Activated T-cell treated with anti-CD3 and anti-CD28 coated beads, Interleukin-2, amount 50 U/mL, for 4 hours (primary cell): Measurements from ENCODE around the gene SCYL2. TPM values are rescaled to one million over a fixed set of nuclear protein-coding genes. Genes with fewer than 3 reads are reported as not detected.
"Not testable (repeated sequence)": the region's sequence is repeated elsewhere in the genome, so short reads cannot be mapped to it uniquely, and the experiment has no call there.

Source experiments
- ATAC-seq, 2 donors: fragments of 200-7000 bp; cut with Tn5 transposase; one replicate each; pipeline ENCODE4 v1.10.0; 2021
- DNase-seq: peaks from one replicate; pipeline ENCODE4 v3.0.0-alpha.2; 2020
- H3K27me3 Mint-ChIP-seq: one replicate; pipeline ENCODE4 v1.8.0; 2021; ENCODE audit warnings: low read depth, mixed read lengths
- H3K36me3 Mint-ChIP-seq: one replicate; pipeline ENCODE4 v1.8.0; 2022; ENCODE audit warnings: mixed read lengths; ENCODE audit not compliant: insufficient read depth
- H3K4me1 Mint-ChIP-seq: one replicate; pipeline ENCODE4 v1.8.0; 2021; ENCODE audit warnings: low read depth, mixed read lengths
- H3K4me3 Mint-ChIP-seq: one replicate; pipeline ENCODE4 v1.8.0; 2021; ENCODE audit warnings: mild to moderate bottlenecking, moderate library complexity, mixed read lengths
- H3K9me3 Mint-ChIP-seq: one replicate; pipeline ENCODE4 v1.8.0; 2021; ENCODE audit warnings: mixed read lengths
- total RNA-seq, 3 donors: library from RNA; stranded (reverse); gene quantifications; one replicate each; pipeline ENCODE4 v1.2.1, GENCODE V29; 2021

The SCYL2 gene
- total RNA-seq, 3 donors from 2014 or later, result 32.2 to 37.5 (median 34.4) TPM

GRCh38 chr12:100279607-100280244 is 12.7 kb downstream of the SCYL2 start:
- Mint-ChIP-seq H3K36me3 (peaks cover 7% of the 10 kb centered on the region), H3K4me1 (peaks cover 23% of the 10 kb centered on the region), H3K9me3 (no peaks in the 10 kb centered on the region), H3K4me3 (no peak overlapping the region), H3K27me3 (no peaks in the 10 kb centered on the region)
- ATAC-seq, result no peak
- DNase-seq, result no peak

GRCh38 chr12:100284556-100284955 is 17.6 kb downstream of the SCYL2 start:
- not testable (repeated sequence) for DNase-seq, H3K9me3 Mint-ChIP-seq, H3K4me1 Mint-ChIP-seq, ATAC-seq, H3K27me3 Mint-ChIP-seq, H3K4me3 Mint-ChIP-seq
- H3K36me3 Mint-ChIP-seq, result peaks cover 12% of the 10 kb centered on the region

GRCh38 chr12:100289038-100289437 is 22.1 kb downstream of the SCYL2 start:
- DNase-seq (no peak), ATAC-seq (no peak)
- Mint-ChIP-seq H3K36me3 (peaks cover 23% of the 10 kb centered on the region), H3K9me3 (no peaks in the 10 kb centered on the region), H3K27me3 (no peaks in the 10 kb centered on the region), H3K4me3 (no peak overlapping the region), H3K4me1 (no peaks in the 10 kb centered on the region)

- Mint-ChIP-seq H3K4me1 (no peaks in the 10 kb centered on the region), H3K4me3 (no peak overlapping the region), H3K36me3 (peaks cover 23% of the 10 kb centered on the region), H3K27me3 (no peaks in the 10 kb centered on the region), H3K9me3 (no peaks in the 10 kb centered on the region)
- DNase-seq (no peak), ATAC-seq (no peak)
These were observed 23.0 kb downstream of the SCYL2 start for GRCh38 chr12:100290016-100290415.

DNA sequence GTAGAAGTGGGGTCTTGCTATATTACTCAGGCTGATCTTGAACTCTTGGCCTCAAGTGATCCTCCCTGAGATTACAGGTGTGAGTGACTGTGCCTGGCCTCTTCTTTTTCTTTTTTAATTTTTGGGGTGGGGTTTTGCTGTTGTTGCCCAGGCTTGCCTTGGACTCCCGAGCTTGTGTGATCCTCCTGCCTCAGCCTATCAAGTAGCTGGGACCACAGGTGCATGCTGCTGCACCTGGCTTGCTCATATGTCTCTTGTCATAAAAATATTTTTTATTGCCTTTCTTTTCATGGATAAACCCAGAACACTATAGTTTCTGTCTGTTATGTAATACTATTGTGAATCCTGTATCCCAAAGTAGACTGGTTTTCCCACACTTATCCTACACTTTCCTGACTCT is 26.0 kb downstream of the SCYL2 start:
- ATAC-seq (no peak), DNase-seq (no peak)
- H3K27me3 Mint-ChIP-seq, result no peaks in the 10 kb centered on the region
- peaks cover 26% of the 10 kb centered on the region for H3K36me3 Mint-ChIP-seq
- H3K4me1 Mint-ChIP-seq, result no peaks in the 10 kb centered on the region
- H3K9me3 Mint-ChIP-seq, result no peaks in the 10 kb centered on the region
- no peak overlapping the region for H3K4me3 Mint-ChIP-seq

- H3K27me3 Mint-ChIP-seq, H3K4me3 Mint-ChIP-seq, H3K9me3 Mint-ChIP-seq, H3K4me1 Mint-ChIP-seq, DNase-seq, ATAC-seq: not testable (repeated sequence)
- peaks cover 34% of the 10 kb centered on the region for H3K36me3 Mint-ChIP-seq
These were observed 27.4 kb downstream of the SCYL2 start for GRCh38 chr12:100294366-100294765.

DNA sequence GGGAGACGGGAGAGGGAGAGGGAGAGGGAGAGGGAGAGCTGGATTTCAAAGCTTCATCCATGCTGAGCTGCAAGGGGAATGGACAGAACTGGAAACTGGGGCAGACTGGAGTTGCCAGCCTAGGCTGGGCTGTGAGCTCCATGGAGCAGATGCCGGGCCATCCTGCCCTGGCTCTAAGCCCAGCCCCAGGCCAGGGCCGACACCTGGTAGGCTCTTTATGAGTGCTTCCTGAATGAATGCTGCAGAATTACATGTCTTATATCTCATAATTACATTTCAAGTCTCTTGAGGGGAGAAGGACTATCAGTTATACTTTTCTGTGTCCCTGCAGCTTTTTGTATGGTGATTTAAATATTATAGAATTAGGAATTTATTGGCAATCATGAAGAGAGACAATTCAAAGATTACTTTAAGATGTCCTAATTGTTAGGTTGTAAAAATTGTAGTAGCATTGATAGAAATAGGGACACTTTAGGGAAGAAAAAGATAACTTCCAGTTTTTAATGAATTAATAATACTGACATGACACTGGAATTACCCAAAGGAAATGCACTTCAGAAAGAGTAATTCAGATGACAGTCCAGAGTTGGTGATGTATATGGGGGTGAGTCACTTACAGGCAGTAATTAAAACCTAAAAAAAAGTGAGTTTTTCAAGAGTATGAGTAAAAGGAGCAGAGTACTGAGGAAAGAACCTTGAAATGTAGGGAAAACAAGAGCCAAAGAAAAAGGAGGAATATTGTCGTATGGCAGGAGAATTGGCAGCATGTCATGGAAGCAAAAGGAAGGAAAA is 29.0 kb downstream of the SCYL2 start:
- no peak for DNase-seq
- no peaks in the 10 kb centered on the region for H3K4me1 Mint-ChIP-seq
- H3K27me3 Mint-ChIP-seq, result no peaks in the 10 kb centered on the region
- peaks cover 42% of the 10 kb centered on the region for H3K36me3 Mint-ChIP-seq
- peaks cover 15% of the 10 kb centered on the region for H3K9me3 Mint-ChIP-seq
- H3K4me3 Mint-ChIP-seq, result no peak overlapping the region
- no peak for ATAC-seq

DNA sequence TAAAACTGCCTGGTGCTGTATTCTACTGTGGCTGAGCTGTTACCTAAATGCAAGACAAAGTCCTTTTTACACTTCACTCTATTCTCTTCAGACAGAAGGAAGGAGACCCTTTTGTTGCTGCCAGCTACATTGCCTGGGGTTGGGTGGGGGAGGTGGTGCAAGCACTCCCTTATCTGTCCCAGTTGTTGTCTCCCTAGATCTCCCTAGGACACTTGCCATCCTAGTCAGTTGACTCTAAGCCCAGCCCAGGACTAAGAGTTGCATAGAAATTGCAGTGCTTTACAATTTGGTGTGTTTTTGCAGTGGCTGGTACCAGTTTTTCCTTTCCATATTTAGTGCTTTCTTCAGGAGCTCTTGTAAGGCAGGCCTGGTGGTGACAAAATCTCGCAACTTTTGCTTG is 35.1 kb downstream of the SCYL2 start:
- Mint-ChIP-seq H3K36me3 (peaks cover 65% of the 10 kb centered on the region), H3K9me3 (peaks cover 29% of the 10 kb centered on the region), H3K27me3 (no peaks in the 10 kb centered on the region), H3K4me3 (no peak overlapping the region), H3K4me1 (no peaks in the 10 kb centered on the region)
- no peak for ATAC-seq
- DNase-seq, result no peak

- Mint-ChIP-seq H3K9me3 (peaks cover 29% of the 10 kb centered on the region), H3K4me3 (no peak overlapping the region), H3K4me1 (no peaks in the 10 kb centered on the region), H3K27me3 (no peaks in the 10 kb centered on the region), H3K36me3 (peaks cover 61% of the 10 kb centered on the region)
- ATAC-seq (no peak), DNase-seq (no peak)
These were observed 36.9 kb downstream of the SCYL2 start for GRCh38 chr12:100303831-100304230.

DNA sequence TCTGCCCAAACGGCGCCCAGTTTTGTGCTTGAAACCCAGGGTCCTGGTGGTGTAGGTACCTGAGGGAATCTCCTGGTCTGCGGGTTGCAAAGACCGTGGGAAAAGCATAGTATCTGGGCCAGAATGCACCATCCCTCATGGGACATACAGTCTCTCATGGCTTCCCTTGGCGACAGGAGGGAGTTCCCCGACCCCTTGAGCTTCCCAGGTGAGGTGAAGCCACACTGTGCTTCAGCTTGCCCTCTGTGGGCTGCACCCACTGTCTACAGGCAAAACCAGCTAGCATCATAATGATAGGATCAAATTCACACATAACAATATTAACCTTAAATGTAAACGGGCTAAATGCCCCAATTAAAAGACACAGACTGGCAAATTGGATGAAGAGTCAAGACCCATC is 37.4 kb downstream of the SCYL2 start:
- not testable (repeated sequence) for H3K4me3 Mint-ChIP-seq, DNase-seq, ATAC-seq, H3K27me3 Mint-ChIP-seq, H3K4me1 Mint-ChIP-seq
- Mint-ChIP-seq H3K36me3 (peaks cover 61% of the 10 kb centered on the region), H3K9me3 (peaks cover 28% of the 10 kb centered on the region)

DNA sequence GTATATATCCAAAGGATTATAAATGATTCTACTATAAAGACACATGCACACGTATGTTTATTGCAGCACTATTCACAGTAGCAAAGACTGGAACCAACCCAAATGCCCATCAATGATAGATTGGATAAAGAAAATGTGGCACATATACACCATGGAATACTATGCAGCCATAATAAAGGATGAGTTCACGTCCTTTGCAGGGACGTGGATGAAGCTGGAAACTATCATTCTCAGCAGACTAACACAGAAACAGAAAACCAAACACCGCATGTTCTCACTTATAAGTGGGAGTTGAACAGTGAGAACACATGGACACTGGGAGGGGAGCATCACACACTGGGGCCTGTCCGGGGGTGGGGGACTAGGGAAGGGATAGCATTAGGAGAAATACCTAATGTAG is 41.2 kb downstream of the SCYL2 start:
- ATAC-seq, H3K27me3 Mint-ChIP-seq, H3K4me1 Mint-ChIP-seq, H3K4me3 Mint-ChIP-seq, DNase-seq: not testable (repeated sequence)
- peaks cover 12% of the 10 kb centered on the region for H3K9me3 Mint-ChIP-seq
- H3K36me3 Mint-ChIP-seq, result peaks cover 35% of the 10 kb centered on the region

DNA sequence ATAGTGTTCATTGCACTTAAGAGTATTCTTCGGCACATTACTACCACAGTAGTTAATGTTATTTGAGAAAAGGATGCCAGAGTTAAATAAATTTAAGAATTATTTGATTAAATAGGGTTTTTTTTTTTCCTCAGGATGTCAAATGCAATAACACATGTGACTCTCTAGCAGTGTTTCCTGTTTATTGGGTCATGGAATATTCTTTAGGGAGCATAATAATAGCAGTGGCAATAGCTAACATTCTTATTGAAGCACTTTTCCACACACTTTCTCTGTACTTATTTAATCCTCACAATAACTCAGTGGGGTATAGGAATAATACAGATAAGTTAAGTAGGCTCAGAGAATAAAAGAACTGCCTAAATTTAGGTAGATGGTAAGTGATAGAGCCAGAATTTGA is 44.3 kb downstream of the SCYL2 start:
- Mint-ChIP-seq H3K4me3 (no peak overlapping the region), H3K36me3 (peaks cover 21% of the 10 kb centered on the region), H3K4me1 (no peaks in the 10 kb centered on the region), H3K27me3 (no peaks in the 10 kb centered on the region), H3K9me3 (no peaks in the 10 kb centered on the region)
- no peak for DNase-seq
- no peak for ATAC-seq

- Mint-ChIP-seq H3K36me3 (peaks cover 18% of the 10 kb centered on the region), H3K4me3 (no peak overlapping the region), H3K27me3 (no peaks in the 10 kb centered on the region), H3K4me1 (no peaks in the 10 kb centered on the region), H3K9me3 (no peaks in the 10 kb centered on the region)
- DNase-seq, result no peak
- no peak for ATAC-seq
These were observed 50.4 kb downstream of the SCYL2 start for GRCh38 chr12:100317371-100317770.

- ATAC-seq (no peak), DNase-seq (no peak)
- no peaks in the 10 kb centered on the region for H3K27me3 Mint-ChIP-seq
- no peak overlapping the region for H3K4me3 Mint-ChIP-seq
- H3K36me3 Mint-ChIP-seq, result peaks cover 15% of the 10 kb centered on the region
- H3K9me3 Mint-ChIP-seq, result no peaks in the 10 kb centered on the region
- no peaks in the 10 kb centered on the region for H3K4me1 Mint-ChIP-seq
These were observed 57.5 kb downstream of the SCYL2 start for GRCh38 chr12:100324498-100324897.

GRCh38 chr12:100326208-100326607 is 59.2 kb downstream of the SCYL2 start:
- Mint-ChIP-seq H3K27me3 (no peaks in the 10 kb centered on the region), H3K9me3 (no peaks in the 10 kb centered on the region), H3K4me3 (no peak overlapping the region), H3K36me3 (peaks cover 24% of the 10 kb centered on the region), H3K4me1 (no peaks in the 10 kb centered on the region)
- no peak for ATAC-seq
- DNase-seq, result no peak
